GM10248 (cell line): ENCODE measurements around the gene NTRK1.

ENCODE experiments used
- CTCF ChIA-PET: fragments of 300-600 bp; sonication (Branson Sonifier 250); formaldehyde crosslinking; extraction: SDS; loops from one replicate; lab custom pipeline; 2021; ENCODE audit warnings: antibody characterized with exemption; lab: Yijun Ruan, JAX
- POLR2A ChIA-PET: fragments of 350-650 bp; sonication (Branson Sonifier 250); formaldehyde crosslinking; extraction: SDS; loops from one replicate; lab custom pipeline; 2020; ENCODE audit warnings: antibody characterized with exemption; lab: Yijun Ruan, JAX
- DNase-seq: peaks from one replicate; pipeline ENCODE4 v3.0.0; 2012; ENCODE audit errors: extremely low spot score
- TF ChIP-seq, protein P1 (sequence below): IDR thresholded peaks from 2 replicates; pipeline ENCODE4 v1.5.1; 2012; ENCODE audit warnings: mild to moderate bottlenecking, low read depth; ENCODE audit errors: extremely low read depth, missing control alignments, control extremely low read depth

The NTRK1 gene

DNA sequence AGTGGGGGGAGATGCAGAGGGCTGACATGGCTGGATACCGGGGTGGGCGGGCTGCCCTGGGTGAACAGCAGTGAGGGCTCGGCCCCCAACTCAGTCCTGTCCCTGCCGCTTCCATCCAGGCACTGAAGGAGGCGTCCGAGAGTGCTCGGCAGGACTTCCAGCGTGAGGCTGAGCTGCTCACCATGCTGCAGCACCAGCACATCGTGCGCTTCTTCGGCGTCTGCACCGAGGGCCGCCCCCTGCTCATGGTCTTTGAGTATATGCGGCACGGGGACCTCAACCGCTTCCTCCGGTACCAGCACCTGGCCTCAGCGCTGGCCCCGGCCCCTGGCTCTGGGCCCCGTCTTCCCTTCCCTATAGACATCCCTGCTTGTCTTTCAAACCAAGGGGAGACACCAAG, 15.6 kb downstream of the NTRK1 start:
- CTCF ChIA-PET = interaction anchor here (1.0 to 5.4 kb wide), 6 partner anchors 8 to 187 kb away, joined by 3 to 30 read pairs (median 4); partner anchors contain the start of genes INSRR and NTRK1
- TF ChIP-seq, protein P1, sequence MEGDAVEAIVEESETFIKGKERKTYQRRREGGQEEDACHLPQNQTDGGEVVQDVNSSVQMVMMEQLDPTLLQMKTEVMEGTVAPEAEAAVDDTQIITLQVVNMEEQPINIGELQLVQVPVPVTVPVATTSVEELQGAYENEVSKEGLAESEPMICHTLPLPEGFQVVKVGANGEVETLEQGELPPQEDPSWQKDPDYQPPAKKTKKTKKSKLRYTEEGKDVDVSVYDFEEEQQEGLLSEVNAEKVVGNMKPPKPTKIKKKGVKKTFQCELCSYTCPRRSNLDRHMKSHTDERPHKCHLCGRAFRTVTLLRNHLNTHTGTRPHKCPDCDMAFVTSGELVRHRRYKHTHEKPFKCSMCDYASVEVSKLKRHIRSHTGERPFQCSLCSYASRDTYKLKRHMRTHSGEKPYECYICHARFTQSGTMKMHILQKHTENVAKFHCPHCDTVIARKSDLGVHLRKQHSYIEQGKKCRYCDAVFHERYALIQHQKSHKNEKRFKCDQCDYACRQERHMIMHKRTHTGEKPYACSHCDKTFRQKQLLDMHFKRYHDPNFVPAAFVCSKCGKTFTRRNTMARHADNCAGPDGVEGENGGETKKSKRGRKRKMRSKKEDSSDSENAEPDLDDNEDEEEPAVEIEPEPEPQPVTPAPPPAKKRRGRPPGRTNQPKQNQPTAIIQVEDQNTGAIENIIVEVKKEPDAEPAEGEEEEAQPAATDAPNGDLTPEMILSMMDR = no peak
- POLR2A ChIA-PET = no interaction called here
- no peak for DNase-seq

DNA sequence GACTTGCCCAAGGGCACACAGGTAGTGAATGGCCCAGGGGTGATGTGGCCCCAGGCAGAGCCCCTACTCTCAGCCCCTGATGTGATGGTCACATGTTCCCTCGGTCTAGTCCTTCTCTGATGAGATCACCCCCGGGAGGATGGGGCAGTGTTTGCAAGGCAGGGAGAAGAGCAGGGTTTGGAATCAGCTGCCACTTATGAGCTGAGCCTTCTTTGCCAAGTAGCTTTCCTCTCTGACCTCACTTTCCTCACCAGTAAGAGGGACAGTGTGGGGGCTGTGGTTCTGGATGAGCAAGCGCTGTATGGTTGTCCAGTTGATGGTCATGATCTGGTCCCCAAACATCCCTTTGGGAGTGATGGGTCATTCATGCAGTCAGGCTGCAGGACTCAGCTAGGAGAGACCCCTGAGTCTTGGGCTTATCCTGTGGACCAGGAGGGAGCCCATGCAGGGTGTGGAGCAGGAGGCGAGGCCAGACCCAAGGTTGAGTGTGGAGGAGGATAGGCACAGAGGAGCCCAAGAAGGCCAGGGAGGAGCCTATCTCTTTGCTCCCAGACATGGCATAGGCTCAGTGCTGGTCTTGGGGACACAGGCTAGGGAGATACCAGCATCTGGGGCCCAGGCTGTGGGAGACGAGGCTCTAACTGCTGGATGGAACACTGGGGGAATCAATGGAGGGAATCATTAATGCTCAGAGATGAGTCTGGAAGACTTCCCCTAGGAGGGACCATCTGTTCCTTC, 16.9 kb downstream of the NTRK1 start:
- TF ChIP-seq, protein P1 = no peak
- CTCF ChIA-PET = interaction anchor here (0.8 to 5.4 kb wide), 5 partner anchors 13 to 188 kb away, joined by 3 to 30 read pairs (median 5); partner anchors contain the start of genes INSRR, NTRK1 and PEAR1
- DNase-seq = no peak
- POLR2A ChIA-PET = no interaction called here

DNA sequence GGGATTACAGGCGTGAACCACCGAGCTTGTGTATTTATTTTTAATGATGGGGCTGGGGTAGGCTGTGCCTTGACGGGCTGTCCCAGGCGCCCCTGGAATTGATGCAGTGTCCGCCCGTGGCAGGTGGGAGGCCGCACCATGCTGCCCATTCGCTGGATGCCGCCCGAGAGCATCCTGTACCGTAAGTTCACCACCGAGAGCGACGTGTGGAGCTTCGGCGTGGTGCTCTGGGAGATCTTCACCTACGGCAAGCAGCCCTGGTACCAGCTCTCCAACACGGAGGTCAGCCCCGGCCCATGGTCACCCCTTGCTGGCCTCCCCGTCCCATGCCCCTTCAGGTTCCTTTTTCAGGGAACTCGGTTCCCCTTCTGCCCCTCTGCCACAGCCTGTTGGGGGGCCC, 19.2 kb downstream of the NTRK1 start:
- POLR2A ChIA-PET = no interaction called here
- CTCF ChIA-PET = interaction anchor here (1.3 to 5.4 kb wide), 6 partner anchors 11 to 154 kb away, joined by 3 to 34 read pairs (median 7); partner anchors contain the start of genes INSRR, NTRK1 and PEAR1
- no peak for DNase-seq
- TF ChIP-seq, protein P1 = no peak

DNA sequence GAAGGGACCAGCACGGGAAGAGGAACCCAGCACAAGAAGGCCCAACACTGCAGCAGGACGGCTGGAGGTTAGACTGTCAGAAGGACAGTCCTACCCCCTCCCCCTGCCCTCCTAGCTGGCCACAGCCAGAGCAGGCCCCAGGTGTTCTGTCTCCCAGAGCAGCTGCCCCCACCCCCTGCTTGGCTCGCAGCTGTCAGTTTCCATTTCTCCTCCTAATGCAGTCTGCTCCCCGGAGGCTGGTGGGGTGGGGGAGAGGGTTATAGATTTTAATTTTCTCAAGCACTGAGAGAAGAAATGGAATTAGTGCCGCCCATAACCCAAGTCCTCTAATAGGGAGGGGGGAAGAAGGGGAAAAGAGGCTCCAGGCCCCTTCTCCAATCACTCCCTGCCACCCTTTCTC, 19.8 kb downstream of the NTRK1 start:
- TF ChIP-seq, protein P1 = no peak
- DNase-seq = no peak
- CTCF ChIA-PET = interaction anchor here (1.0 to 5.4 kb wide), 7 partner anchors 11 to 154 kb away, joined by 3 to 34 read pairs (median 7); partner anchors contain the start of genes INSRR, NTRK1 and PEAR1
- POLR2A ChIA-PET = no interaction called here

DNA sequence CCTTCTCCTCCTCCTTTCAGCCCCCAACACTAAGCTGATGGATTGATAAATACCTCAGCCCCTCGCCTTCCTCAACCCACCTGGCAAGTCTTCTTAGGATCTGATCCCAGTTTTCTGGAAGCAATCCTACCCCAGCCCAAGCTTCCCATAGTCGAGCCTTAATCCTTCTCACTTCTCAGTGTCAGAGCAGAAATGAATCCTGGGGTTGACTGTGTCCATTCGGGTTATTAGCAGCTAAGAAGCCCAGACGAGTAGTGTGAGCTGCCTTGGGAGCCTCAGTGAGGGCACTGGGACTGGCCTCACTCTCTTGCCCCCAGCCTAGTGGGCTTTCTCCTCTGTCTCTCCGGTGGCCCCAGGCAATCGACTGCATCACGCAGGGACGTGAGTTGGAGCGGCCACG, 20.4 kb downstream of the NTRK1 start:
- no peak for DNase-seq
- CTCF ChIA-PET = interaction anchor here (1.0 to 5.4 kb wide), 6 partner anchors 10 to 155 kb away, joined by 3 to 34 read pairs (median 7); partner anchors contain the start of genes INSRR, NTRK1 and PEAR1
- POLR2A ChIA-PET = no interaction called here
- TF ChIP-seq, protein P1 = no peak

DNA sequence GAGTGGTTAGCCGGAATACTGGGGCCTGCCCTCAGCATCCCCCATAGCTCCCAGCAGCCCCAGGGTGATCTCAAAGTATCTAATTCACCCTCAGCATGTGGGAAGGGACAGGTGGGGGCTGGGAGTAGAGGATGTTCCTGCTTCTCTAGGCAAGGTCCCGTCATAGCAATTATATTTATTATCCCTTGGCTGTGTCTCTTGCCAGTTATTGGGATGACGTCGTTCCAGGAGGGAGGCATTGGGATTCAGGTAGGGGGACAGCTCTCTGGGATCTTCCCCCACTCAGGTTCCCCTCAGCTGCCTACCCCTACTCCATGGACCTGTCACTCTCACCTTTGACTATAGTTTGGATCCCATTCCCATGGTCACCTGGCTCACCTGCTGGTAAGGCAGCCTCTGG, 21.0 kb downstream of the NTRK1 start:
- CTCF ChIA-PET = interaction anchor here (1.0 to 4.9 kb wide), 4 partner anchors 10 to 43 kb away, joined by 3 to 34 read pairs (median 6); partner anchors contain the start of genes NTRK1 and PEAR1
- TF ChIP-seq, protein P1 = no peak
- DNase-seq = no peak
- POLR2A ChIA-PET = no interaction called here
